Panc1 (cell line): ENCODE measurements around the gene UCP3. TPM values are rescaled to one million over a fixed set of nuclear protein-coding genes. Genes with fewer than 3 reads are reported as not detected.
A peak's percentile ranks its signal among the peaks of the same experiment; 100 is the strongest.

Source experiments
- ATAC-seq: fragments of 200-7000 bp; cut with Tn5 transposase; 2 replicates; pipeline ENCODE4 v1.9.1; 2020; ENCODE audit warnings: mild to moderate bottlenecking, moderate library complexity
- BruUV-seq: library from RNA; stranded (reverse); fragments of 400-500 nt; replicated peaks from 2 replicates; lab custom pipeline; 2021; lab: Mats Ljungman, UMichigan
- CTCF ChIA-PET: fragments of 300-600 bp; sonication (Branson Sonifier 250); formaldehyde crosslinking; loops from one replicate; lab custom pipeline; 2022; ENCODE audit warnings: antibody characterized with exemption; lab: Charles Lee
- POLR2A ChIA-PET: fragments of 300-600 bp; sonication (Branson Sonifier 250); formaldehyde crosslinking; loops from one replicate; lab custom pipeline; 2022; ENCODE audit warnings: antibody characterized with exemption; lab: Charles Lee
- DNase-seq: peaks from one replicate; pipeline ENCODE4 v3.0.0-alpha.2; 2010; ENCODE audit warnings: low read depth, low spot score
- H3K27ac ChIP-seq: 2 replicates; pipeline ENCODE4 v1.5.1; 2011; ENCODE audit warnings: mild to moderate bottlenecking, low read length, inconsistent platforms
- H3K27me3 ChIP-seq: fragments of 200-500 bp; sonication (Bioruptor generic); 2 replicates; pipeline ENCODE4 v1.6.0; 2014; ENCODE audit warnings: low read length, inconsistent platforms; ENCODE audit not compliant: control insufficient read depth, insufficient read depth
- H3K36me3 ChIP-seq: fragments of 200-500 bp; sonication (Bioruptor generic); 2 replicates; pipeline ENCODE4 v1.5.1; 2014; ENCODE audit warnings: inconsistent platforms, mild to moderate bottlenecking, low read length, moderate library complexity; ENCODE audit not compliant: control insufficient read depth, insufficient read depth
- H3K4me1 ChIP-seq: 2 replicates; pipeline ENCODE4 v1.5.1; 2011; ENCODE audit warnings: inconsistent platforms, mild to moderate bottlenecking, low read length, moderate library complexity; ENCODE audit not compliant: control insufficient read depth, insufficient read depth
- H3K4me3 ChIP-seq, 2 experiments: 2 replicates each; pipeline ENCODE4 v1.5.1; 2011 to 2012; ENCODE audit warnings: low read depth in 2 of 2, low read length in 2 of 2, mild to moderate bottlenecking in 2 of 2, inconsistent platforms in 1 of 2, moderate library complexity in 1 of 2
- H3K9me3 ChIP-seq: fragments of 200-500 bp; sonication (Bioruptor generic); 2 replicates; pipeline ENCODE4 v1.5.1; 2014; ENCODE audit warnings: low read depth, mild to moderate bottlenecking, inconsistent platforms, low read length, moderate library complexity; ENCODE audit not compliant: control insufficient read depth, insufficient read depth
- CTCF ChIP-seq: fragments of 450-650 bp; IDR thresholded peaks from 2 replicates; pipeline ENCODE4 v1.5.1; 2017; ENCODE audit warnings: mild to moderate bottlenecking
- POLR2AphosphoS5 ChIP-seq: IDR thresholded peaks from 2 replicates; pipeline ENCODE4 v1.6.1; 2012; ENCODE audit warnings: mild to moderate bottlenecking, low read depth, low read length, moderate library complexity
- REST ChIP-seq, 2 experiments: IDR thresholded peaks; 2 replicates each; pipeline ENCODE4 v1.6.1; 2011 to 2012; ENCODE audit warnings: low read depth in 2 of 2, control low read depth in 1 of 2, low read length in 1 of 2, mild to moderate bottlenecking in 1 of 2, moderate library complexity in 1 of 2; ENCODE audit not compliant: insufficient read depth in 1 of 2
- SIN3A ChIP-seq: IDR thresholded peaks from 2 replicates; pipeline ENCODE4 v1.6.1; 2012; ENCODE audit warnings: low read depth, mild to moderate bottlenecking, low read length, moderate library complexity, borderline replicate concordance; ENCODE audit not compliant: insufficient read depth
- TCF7L2 ChIP-seq: IDR thresholded peaks from 2 replicates; pipeline ENCODE4 v1.6.1; 2011; ENCODE audit warnings: mild to moderate bottlenecking, low read depth, low read length, inconsistent platforms
- in situ Hi-C: cut with HindIII; loops from 2 replicates; pipeline ENCODE4 v1.10.0; 2016; ENCODE audit warnings: low sequenced_read_pairs, low pct_unique_long_range_greater_than_20kb
- intact Hi-C: fragments of 100-400 bp; cut with micrococcal nuclease; formaldehyde crosslinking; loops from one replicate; pipeline ENCODE4 v1.10.0; 2022; ENCODE audit not compliant: unreplicated experiment
- total RNA-seq: library from RNA; stranded (reverse); gene quantifications from one replicate; pipeline ENCODE4 v1.2.1, GENCODE V29; 2021; ENCODE audit not compliant: unreplicated experiment

The UCP3 gene
- total RNA-seq, 1 experiment from 2014 or later, result 0.46 TPM

GRCh38 chr11:73982990-73983740 is 25.7 kb downstream of the UCP3 start:
- intact Hi-C loops, result no loop called here
- H3K4me1 ChIP-seq, result peaks cover 24% of the 10 kb centered on the region
- ChIA-PET POLR2A (interaction anchor here (0.6 kb wide), 3 partner anchors 15 to 203 kb away, joined by 4 to 8 read pairs (median 4); no protein-coding TSS in a partner anchor), CTCF (interaction anchor here (0.5 kb wide), 1 partner anchor 166 kb away, joined by 3 read pairs; no protein-coding TSS in a partner anchor)
- BruUV-seq, result no TSS peak
- H3K4me3 ChIP-seq, result peak overlapping the region; percentile 69 to 85
- TF ChIP-seq CTCF, result no peak
- peak; percentile 66; the same call in 1 of the 2 replicates for TF ChIP-seq TCF7L2
- TF ChIP-seq SIN3A, result no peak; the same call in 1 of the 2 replicates
- TF ChIP-seq REST (IDR thresholded peaks at IDR 0.05; ENCODE audit: insufficient read depth in 1 of 2, low read depth in 2 of 2, low read length in 1 of 2), result peak in 1 of 2 experiments; percentile 43; a peak in 1 of 4 replicates
- TF ChIP-seq POLR2AphosphoS5, result peak; percentile 98
- H3K27me3 ChIP-seq, result no peaks in the 10 kb centered on the region
- peaks cover 3% of the 10 kb centered on the region; the same call in 1 of the 2 replicates for H3K36me3 ChIP-seq
- ATAC-seq (peak; percentile 96), DNase-seq (peak; percentile 80)
- in situ Hi-C loops, result no loop called here
- H3K9me3 ChIP-seq, result no peaks in the 10 kb centered on the region
- H3K27ac ChIP-seq, result peak overlapping the region; percentile 96

GRCh38 chr11:73982595-73982989 is 26.3 kb downstream of the UCP3 start, which contains the start of gene UCP2:
UCP2 (minus strand) TSS chr11:73982843; CDS start chr11:73978378, 4,465 bp downstream.
- no peak for TF ChIP-seq TCF7L2
- TF ChIP-seq SIN3A, result peak; percentile 92; the same call in 1 of the 2 replicates
- ATAC-seq (peak; percentile 92), DNase-seq (no peak)
- intact Hi-C loops (no loop called here), in situ Hi-C loops (no loop called here)
- no peaks in the 10 kb centered on the region for H3K9me3 ChIP-seq
- ChIA-PET POLR2A (interaction anchor here (0.5 to 0.6 kb wide), 3 partner anchors 29 to 203 kb away, joined by 4 to 8 read pairs (median 7); no protein-coding TSS in a partner anchor), CTCF (interaction anchor here (0.5 kb wide), 1 partner anchor 167 kb away, joined by 3 read pairs; no protein-coding TSS in a partner anchor)
- H3K27me3 ChIP-seq, result no peaks in the 10 kb centered on the region
- peak within 1 kb of the TSS; percentile 96 for H3K27ac ChIP-seq
- H3K4me3 ChIP-seq, result peak within 1 kb of the TSS; percentile 69 to 85
- H3K36me3 ChIP-seq, result peaks cover 3% of the 10 kb centered on the region; the same call in 1 of the 2 replicates
- H3K4me1 ChIP-seq, result peaks cover 24% of the 10 kb centered on the region
- BruUV-seq, result no TSS peak
